HG02885 (cell line): Measurements from ENCODE around the gene SAA1.
"Not testable (repeated sequence)": the region's sequence is repeated elsewhere in the genome, so short reads cannot be mapped to it uniquely, and the experiment has no call there.

Experiments
- ATAC-seq: cut with Tn5 transposase; IDR thresholded peaks from one replicate; pipeline ENCODE4 v1.9.1; 2021; ENCODE audit warnings: mild to moderate bottlenecking; ENCODE audit not compliant: unreplicated experiment, poor library complexity

Gene SAA1

DNA sequence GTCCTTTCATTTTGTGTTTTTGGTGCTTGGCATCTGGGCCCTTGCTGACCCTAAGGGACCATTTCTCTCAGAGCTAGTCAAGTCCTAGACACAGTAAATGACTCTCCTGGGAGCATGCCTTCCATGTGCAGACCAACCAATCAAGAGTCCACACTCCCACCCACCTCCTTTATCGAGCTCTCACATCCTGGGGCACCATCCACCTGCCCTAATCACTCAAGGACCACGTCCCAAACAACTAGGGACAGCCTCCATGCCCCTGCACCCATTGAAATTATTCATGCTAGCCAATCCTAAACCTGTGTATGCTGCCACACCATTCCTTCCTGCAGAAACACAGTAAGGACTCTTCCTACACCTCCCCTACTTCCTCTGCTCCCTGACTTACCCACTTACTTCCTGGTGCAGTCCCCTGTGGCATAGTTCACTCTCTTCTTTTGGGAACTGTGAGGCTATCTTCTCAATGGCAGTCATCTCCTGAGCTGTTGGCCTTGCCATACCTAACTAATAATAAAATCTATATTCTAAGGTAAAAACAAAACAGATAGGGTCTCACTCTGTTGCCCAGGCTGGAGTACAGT, 11.2 kb upstream of the SAA1 start:
- ATAC-seq, result no peak

DNA sequence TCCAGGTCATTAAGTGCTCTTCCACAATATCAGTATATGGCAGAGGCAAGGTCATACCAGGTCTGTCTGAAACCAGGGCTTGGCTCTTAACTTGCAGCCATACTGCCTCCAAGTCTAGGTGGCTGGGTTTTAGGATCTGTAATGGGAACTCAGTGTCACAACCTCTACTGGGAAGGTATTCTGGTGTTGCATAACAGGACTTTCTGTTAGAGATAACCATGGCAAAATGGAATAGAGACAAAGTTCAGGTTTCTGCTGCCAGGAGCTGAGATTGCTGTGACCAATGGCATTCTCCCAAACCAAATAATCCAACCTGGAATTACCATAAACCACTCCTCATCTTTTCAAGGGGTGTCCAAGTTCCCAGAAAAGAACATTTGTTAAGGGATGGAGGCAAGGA, 6.8 kb upstream of the SAA1 start:
- no peak for ATAC-seq

DNA sequence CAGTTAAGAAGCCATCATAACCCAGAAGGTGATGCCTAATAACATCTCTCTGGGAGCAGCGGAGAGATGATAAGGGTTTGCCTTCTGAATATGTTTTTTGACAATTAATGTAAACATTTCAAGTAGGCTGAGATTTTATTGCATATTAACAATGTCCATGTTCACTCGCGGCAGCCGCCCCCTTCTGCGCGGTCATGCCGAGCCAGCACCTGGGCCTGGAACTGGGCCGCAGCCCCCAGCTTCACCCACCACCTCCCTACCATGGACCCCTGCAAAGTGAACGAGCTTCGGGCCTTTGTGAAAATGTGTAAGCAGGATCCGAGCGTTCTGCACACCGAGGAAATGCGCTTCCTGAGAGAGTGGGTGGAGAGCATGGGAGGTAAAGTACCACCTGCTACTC, 4.3 kb upstream of the SAA1 start:
- ATAC-seq, result no peak

DNA sequence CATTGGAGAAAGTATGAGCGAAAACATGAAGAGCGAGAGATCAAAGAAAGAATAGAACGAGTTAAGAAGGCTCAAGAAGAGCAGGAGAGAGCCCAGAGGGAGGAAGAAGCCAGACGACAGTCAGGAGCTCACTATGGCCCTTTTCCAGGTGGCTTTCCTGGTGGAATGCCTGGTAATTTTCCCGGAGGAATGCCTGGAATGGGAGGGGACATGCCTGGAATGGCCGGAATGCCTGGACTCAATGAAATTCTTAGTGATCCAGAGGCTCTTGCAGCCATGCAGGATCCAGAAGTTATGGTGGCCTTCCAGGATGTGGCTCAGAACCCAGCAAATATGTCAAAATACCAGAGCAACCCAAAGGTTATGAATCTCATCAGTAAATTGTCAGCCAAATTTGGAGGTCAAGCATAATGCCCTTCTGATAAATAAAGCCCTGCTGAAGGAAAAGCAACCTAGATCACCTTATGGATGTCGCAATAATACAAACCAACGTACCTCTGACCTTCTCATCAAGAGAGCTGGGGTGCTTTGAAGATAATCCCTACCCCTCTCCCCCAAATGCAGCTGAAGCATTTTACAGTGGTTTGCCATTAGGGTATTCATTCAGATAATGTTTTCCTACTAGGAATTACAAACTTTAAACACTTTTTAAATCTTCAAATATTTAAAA, 3.2 kb upstream of the SAA1 start:
- not testable (repeated sequence) for ATAC-seq

DNA sequence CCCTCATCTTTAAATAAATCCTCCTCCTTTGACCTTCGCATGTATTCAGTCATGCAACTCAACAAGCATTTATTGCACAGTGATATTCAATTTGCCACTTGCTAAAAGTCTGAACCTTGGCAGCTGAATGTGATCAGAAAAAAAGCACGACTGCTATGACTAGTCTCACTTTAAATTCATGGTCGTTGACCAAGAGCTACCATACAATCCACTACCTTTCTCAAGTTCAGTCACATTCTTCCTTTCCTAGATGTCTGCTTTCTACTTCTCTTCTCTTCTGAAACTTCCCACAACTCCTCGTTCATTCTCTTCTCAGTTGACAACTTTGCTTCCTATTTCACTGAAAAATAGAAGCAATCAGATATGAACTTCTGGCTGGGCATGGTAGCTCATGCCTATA, 2.0 kb upstream of the SAA1 start:
- ATAC-seq, result peak; percentile 51

DNA sequence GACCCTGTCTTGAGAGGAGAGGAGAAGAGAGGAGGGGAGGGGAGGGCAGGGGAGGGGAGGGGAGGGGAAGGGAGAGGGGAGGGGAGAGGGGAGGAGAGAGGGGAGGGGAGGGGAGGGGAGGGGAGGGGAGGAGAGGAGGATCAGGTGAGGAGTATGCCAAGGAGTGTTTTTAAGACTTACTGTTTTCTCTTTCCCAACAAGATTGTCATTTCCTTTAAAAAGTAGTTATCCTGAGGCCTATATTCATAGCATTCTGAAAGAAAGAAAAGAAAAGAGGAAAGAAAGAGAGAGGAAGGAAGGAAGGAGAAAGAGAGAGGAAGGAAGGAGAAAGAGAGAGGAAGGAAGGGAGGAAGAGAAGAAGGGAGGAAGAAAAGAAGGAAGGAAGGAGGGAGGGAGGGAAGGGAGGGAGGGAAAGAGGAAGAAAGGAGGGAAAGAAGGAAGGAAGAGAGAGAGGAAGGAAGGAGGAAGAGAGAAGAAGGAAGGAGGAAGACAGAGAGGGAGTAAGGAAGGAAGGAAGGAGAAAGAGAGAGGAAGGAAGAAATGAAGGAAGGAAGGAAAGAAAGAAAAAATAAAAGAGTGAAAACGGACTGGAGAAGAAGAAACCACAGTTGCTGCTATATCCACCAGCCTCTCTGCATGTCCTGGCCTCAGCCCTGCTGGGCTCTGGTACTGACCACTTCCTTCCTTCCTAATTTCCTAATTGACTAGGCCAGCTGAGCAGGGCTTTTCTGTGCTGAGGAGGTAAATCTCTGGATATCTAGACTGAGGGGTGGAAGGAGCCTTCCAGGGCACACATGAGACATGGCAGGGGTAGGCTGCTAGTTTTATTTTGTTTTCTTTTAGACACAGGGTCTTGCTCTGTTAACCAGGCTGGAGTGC, 1.1 kb upstream of the SAA1 start:
- no peak for ATAC-seq

DNA sequence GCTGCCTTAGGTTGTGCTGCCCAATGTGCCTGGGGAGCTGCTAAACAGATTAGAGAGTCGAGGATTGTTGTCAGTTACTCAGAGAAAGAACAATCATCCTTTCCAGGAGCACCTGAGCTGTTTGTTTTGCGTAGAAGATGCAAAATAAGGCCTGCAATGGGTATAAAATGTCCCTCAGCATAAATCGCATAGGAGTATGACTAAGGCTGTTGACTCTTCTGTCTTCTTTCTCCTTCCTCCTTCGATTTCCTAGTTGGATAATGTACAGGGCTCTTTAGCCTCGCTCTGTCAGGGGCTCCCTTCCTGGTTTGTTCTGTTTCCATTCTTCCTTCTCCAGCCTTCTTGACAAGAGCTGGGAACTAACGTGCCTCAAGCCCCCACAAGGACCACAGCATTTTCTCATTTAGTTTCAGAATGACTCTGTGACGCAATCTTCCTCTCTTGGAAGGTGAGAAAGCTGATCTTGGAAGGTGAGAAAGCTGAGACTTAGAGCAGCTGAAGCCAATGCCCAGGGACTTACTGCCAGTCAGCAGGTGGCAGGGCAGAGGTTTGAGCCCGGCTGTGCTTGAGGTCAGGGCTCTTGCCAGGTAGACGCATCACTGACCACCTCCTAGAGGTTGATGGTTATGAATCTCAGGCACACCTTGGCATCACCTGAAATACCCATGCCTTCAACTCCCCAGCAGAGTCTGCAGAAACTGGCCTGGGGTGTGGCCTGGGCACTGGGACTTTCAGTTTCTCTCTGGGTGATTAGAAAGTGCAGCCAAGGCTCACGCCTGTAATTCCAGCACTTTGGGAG, 1.5 kb downstream of the SAA1 start:
- ATAC-seq, result peak; percentile 42

DNA sequence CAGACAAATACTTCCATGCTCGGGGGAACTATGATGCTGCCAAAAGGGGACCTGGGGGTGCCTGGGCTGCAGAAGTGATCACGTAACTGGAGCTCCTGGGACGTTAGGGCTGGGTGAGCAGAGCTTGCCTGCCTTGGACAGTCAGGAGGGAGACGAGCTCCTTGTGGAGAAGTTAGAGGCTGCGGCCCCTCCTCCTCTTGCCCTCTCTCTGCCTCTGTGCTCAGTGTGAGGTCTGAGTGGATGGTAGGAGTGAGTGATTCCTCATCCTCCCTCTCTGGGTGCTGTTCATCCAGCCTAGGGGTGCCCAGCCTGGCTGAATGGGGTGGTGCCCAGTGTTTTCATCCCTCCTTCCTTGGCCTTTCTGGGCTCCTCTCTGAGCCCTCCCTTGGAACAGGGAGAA, 3.2 kb downstream of the SAA1 start:
- ATAC-seq, result not testable (repeated sequence)

DNA sequence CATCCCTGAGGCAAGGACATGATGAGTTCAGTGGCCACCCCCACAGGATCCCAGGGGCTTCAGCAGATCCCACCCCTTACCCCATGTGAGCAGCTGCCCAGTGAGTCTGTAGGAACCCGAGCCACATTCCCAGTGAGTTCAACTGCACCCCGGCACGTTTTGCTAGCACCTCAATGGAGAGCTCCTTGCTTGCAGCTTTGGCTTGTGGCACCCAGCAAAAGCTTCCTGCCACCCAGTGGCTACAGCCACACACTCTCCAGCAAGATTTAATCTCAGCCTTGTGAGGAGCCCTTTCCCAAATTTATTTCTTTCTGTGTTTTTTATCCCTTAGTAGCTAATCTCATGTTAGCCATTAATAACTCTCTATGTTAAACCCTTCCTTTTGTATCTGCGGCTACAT, 4.0 kb downstream of the SAA1 start:
- no peak for ATAC-seq

DNA sequence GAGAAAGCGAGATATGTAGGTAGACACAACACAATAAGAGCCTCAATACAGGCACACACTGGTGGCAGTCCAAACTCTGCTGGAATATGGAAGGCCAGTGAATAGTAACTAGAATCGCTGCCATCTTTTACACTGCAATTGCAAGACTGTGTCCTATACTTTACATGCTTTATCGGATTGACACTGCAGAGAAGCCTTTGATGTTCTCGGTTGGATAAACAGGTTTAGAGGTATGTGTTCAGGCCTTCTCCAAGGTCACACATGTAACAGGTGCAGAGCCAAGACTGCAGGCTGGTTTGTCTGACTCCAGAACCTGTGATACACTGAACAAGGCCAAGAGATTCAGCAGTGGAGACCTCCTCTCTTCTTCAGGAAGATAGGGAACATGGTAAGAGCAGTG, 5.1 kb downstream of the SAA1 start:
- ATAC-seq, result no peak

DNA sequence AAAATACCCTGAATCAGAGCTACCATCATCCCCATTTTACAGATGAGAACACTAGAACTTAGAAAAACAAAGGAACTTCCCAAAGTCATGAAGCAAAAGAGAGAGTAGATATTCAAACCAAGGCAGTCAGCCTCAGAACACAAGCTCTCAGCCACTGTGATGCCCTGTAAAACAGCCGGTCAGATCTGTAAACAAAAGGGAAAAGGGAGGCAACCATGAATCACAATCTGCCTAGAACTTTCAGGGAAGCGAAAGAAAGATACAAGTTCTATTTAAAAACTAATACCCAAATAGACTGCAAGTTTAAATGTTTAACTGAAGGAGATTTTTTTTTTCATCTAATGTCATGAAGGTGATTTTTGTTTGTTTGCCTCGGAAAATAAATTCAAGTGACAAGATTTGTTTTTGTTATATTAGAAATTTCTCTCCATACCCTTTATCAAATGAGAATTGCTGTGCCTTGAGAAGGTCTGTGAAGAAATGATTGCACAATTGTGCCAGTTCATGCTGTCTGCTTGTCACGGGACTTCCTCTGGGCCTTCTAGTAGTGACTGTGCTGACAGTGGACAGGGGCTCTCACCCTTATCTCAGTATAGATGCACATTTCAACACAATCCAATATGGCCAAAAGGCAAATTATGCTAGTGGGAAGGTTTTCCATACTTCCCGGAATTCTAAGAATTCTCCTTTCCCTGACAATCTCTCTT, 11.7 kb downstream of the SAA1 start:
- ATAC-seq, result no peak

DNA sequence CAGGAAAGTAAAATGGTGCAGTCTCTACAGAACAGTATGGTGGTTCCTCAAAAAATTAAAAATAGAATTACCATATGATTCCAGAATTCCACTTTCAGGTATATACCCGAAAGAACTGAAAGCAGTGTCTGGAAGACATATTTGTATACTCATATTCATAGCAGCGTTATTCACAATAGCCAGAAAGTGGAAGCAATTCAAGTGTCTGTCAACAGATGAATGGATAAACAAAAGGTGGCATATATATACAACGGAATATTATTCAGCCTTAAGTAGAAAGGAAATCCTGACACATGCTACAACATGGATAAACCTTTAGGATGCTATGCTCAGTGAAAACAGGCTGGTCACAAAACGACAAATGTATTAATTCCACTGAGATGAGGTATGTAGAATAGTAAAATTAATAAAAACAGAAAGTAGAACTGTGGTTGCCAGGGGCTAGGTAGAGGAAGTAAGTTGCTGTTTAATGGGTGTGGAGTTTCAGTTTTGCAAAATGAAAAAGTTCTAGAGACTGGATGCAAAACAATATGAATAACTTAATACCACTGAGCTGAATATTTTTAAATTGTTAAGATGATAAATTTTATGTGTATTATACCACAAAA, 14.5 kb downstream of the SAA1 start:
- ATAC-seq, result peak; percentile 91

DNA sequence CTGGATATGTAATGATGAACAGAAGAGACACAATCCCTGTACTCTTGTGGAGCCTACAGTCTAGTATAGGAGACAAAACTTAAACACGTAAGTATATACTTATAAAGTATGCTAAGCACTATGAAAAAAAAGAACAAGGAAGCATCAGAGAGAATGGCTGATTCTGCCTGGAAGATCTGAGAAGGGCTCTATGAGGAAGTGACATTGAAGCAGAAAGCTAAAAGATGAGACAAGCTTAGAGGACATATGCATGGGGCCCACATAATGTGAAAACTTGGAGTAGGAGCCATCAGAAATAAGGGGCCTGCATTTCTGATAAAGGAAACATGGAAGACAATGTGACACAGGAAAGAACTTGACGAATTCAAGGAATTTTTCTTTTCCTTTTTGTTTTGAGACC, 16.6 kb downstream of the SAA1 start:
- no peak for ATAC-seq

DNA sequence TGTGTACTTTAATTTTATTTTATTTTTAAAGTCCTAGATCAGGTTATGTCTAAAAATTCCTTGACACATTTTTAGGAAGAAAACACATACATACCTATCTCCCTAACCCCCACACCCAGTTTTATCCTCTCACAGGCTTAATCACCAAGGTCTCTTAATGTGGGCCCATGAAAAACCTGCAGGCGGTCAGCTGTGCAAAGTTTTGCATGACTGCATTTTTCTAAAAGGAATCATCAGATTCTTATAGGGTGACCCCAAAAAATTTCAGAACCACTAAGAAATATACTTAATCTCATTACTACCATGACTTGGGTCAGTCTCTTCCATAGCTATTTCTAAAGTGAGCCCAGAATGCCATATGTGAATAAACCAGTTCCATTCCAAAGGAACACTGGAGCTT, 19.8 kb downstream of the SAA1 start:
- no peak for ATAC-seq

DNA sequence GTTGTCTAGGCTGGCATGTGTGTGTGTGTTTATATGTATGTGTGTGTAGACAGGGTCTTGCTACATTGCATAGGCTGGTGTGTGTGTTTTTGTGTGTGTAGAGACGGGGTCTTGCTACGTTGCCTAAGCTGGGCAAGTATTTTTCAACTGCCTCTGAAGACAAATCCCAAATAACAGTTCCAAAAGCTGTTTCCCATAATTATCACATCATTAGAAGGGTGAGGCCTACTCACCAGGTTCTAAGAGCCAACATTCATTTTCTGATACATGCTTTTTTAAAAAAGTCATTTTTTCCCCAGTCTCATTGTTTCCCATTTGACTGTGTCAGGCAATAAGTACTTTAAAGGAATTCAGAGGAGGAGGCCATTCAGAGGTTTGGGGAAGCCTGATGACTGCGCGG, 22.8 kb downstream of the SAA1 start:
- no peak for ATAC-seq

DNA sequence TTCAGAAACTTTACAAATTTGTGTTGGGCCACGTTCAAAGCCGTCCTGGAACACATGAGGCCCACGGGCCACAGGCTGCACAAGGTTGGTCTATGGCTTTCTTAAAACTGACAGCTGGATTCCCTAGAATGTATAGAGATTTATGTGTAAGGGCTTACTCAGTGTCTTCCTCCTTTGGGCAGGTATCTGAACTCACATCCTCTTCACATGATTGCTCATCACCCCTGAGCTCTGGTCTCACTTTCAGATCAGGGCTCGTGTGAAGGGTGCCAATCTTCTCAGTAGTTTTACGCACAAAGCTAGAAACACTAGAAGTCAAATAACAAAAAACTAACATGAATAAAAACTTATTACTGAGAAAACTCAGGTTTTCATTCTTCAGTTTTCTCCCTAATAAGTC, 28.8 kb downstream of the SAA1 start:
- ATAC-seq, result peak; percentile 42

DNA sequence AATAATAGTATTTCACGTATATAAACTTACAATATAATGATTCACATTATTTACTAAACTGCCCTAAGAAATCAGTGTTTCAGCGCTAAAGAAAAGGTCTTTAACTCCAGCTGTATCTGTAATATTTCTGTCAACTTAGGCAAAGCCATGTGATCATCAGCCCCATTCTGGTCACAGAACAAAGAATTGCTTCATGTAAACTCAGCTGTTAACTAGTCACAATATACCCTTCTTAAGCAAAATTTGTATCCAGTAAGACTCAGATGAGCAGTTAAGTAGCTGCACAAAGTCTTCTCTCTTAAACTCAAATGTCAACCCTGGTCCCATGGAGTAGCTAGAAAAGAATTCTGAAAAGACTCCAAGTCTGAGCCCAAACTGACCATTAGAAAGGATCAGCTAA, 29.3 kb downstream of the SAA1 start:
- no peak for ATAC-seq

DNA sequence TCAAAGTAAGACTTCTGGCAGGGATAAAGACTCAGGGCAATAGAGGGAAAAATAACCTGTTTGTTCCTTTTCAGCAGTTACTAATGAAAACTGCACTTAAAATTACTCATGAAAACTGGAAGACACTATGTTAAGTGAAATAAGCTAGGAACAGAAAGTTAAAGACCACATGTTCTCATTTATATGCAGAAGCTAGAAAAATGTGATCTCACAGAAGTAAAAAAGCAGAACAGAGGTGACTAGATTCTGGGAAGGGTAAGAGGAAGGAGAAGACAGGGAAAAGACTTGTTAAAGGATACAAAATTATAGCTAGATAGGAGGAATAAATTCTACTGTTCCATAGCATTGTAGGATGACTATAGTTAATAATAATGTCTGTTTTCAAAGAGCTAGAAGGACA, 33.7 kb downstream of the SAA1 start:
- no peak for ATAC-seq

DNA sequence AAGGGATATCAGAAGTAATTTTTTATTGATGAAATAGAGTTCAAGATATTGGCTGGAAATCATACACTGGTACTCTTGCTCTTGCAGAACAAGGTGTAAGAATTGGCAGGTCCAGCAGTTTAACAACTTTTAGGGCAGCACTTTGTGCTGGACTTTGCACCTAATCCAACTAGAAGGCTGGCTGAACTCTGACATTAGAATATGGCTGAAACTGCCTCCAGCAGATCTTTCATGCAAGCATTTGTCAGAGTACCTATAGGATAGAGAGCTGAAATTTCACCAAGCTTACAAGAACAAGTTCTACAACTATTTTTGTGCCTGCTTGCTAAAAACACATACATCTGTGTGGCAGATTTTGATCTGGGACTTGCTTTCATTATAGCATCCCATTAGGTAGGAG, 38.7 kb downstream of the SAA1 start:
- no peak for ATAC-seq
